Measurements from ENCODE around the gene CFAP99. TPM values are rescaled to one million over a fixed set of nuclear protein-coding genes. Genes with fewer than 3 reads are reported as not detected.

The CFAP99 gene
- total RNA-seq, 4 donors from 2014 or later: 0.21 to 0.46 TPM; not detected in 2

DNA sequence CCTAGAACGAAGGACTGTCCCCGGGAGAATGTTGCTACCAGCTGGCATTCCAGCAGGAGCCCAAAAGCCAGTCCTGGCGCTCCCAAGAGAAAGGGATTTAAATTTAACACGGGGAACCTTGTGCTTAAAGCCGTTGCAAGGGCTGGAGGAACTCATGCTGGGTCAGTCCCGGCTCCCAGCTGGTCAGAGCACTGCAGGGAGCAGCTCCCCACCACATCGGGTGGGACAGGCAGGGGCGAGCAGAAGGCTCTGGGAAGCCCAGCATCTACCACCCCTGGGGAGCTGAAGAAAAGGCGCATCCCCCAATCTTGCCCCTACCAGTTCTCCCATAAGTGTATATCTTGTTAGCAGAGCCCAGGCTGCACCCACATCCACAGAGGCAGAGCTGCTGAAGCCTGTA lies 15.7 kb downstream of the CFAP99 start:
- H3K27me3 ChIP-seq: no peaks in the 10 kb centered on the region
- no peaks in the 10 kb centered on the region for H3K4me1 ChIP-seq
- TF ChIP-seq POLR2A (IDR thresholded peaks at IDR 0.05): no peak
- TF ChIP-seq, protein P1, sequence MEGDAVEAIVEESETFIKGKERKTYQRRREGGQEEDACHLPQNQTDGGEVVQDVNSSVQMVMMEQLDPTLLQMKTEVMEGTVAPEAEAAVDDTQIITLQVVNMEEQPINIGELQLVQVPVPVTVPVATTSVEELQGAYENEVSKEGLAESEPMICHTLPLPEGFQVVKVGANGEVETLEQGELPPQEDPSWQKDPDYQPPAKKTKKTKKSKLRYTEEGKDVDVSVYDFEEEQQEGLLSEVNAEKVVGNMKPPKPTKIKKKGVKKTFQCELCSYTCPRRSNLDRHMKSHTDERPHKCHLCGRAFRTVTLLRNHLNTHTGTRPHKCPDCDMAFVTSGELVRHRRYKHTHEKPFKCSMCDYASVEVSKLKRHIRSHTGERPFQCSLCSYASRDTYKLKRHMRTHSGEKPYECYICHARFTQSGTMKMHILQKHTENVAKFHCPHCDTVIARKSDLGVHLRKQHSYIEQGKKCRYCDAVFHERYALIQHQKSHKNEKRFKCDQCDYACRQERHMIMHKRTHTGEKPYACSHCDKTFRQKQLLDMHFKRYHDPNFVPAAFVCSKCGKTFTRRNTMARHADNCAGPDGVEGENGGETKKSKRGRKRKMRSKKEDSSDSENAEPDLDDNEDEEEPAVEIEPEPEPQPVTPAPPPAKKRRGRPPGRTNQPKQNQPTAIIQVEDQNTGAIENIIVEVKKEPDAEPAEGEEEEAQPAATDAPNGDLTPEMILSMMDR (IDR thresholded peaks at IDR 0.05): no peak
- no peaks in the 10 kb centered on the region for H3K36me3 ChIP-seq
- no peak overlapping the region for H3K27ac ChIP-seq
- no peak for DNase-seq
- intact Hi-C loops (cut with DNase I; ENCODE audit: low total_unique reads): no loop called here
- H3K4me3 ChIP-seq: no peak overlapping the region
- no peaks in the 10 kb centered on the region for H3K9me3 ChIP-seq

- Histone ChIP-seq H3K4me3 (no peak overlapping the region), H3K4me1 (no peaks in the 10 kb centered on the region), H3K27ac (no peak overlapping the region), H3K36me3 (no peaks in the 10 kb centered on the region), H3K27me3 (no peaks in the 10 kb centered on the region), H3K9me3 (no peaks in the 10 kb centered on the region)
- DNase-seq: no peak
- intact Hi-C loops (cut with DNase I; ENCODE audit: low total_unique reads): no loop called here
- TF ChIP-seq, protein P1 (IDR thresholded peaks at IDR 0.05): no peak
- TF ChIP-seq POLR2A (IDR thresholded peaks at IDR 0.05): no peak
Measured at GRCh38 chr4:2436301-2436700, 17.5 kb downstream of the CFAP99 start.

GRCh38 chr4:2436761-2437474 lies 18.2 kb downstream of the CFAP99 start:
- H3K4me3 ChIP-seq: no peak overlapping the region
- H3K4me1 ChIP-seq: no peaks in the 10 kb centered on the region
- no peak for DNase-seq
- H3K36me3 ChIP-seq: no peaks in the 10 kb centered on the region
- no peak overlapping the region for H3K27ac ChIP-seq
- H3K9me3 ChIP-seq: no peaks in the 10 kb centered on the region
- no peaks in the 10 kb centered on the region for H3K27me3 ChIP-seq
- intact Hi-C loops (cut with DNase I; ENCODE audit: low total_unique reads): no loop called here
- no peak for TF ChIP-seq POLR2A (IDR thresholded peaks at IDR 0.05)
- TF ChIP-seq, protein P1 (IDR thresholded peaks at IDR 0.05): no peak

GRCh38 chr4:2437475-2438215 lies 18.9 kb downstream of the CFAP99 start:
- intact Hi-C loops (cut with DNase I; ENCODE audit: low total_unique reads): no loop called here
- no peak for DNase-seq
- TF ChIP-seq, protein P1 (IDR thresholded peaks at IDR 0.05): no peak
- no peak for TF ChIP-seq POLR2A (IDR thresholded peaks at IDR 0.05)

More at GRCh38 chr4:2437475-2438215, 18.9 kb downstream of the CFAP99 start:
- no peaks in the 10 kb centered on the region for H3K27me3 ChIP-seq
- H3K4me3 ChIP-seq: no peak overlapping the region
- H3K4me1 ChIP-seq: no peaks in the 10 kb centered on the region
- no peaks in the 10 kb centered on the region for H3K36me3 ChIP-seq
- no peak overlapping the region for H3K27ac ChIP-seq
- H3K9me3 ChIP-seq: no peaks in the 10 kb centered on the region

Data from uterus (tissue), 4 donors.